Measurements from ENCODE around the gene EPS8.

DNA sequence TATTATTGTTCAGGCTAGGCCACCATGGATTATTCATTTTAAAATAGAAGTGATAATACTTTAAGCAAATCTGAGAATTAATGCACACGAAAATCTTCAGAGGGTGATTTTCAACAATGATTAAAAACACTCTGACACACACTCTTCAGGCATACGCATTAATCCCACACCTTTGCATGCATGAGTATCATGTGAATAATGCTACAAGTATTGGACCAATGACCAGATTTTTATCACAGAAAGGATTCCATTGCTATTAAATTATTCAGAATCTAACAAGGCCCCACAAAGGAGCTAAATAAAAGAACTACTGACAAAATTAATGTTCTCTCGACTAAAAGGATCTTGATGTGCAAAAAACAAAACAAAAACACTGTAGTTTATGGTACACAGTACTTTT, 11.1 kb downstream of the EPS8 start:
- TF ChIP-seq ZNF274 (IDR thresholded peaks at IDR 0.05; ENCODE audit: low read depth, low read length) (no peak), YY1 (IDR thresholded peaks at IDR 0.05; ENCODE audit: insufficient read depth, insufficient read length) (no peak), SUZ12 (IDR thresholded peaks at IDR 0.05; ENCODE audit: extremely low read depth, insufficient read depth, insufficient read length) (no peak)
